Measurements from ENCODE around the gene LEP.

LEP gene

GRCh38 chr7:128214463-128214862, 26.6 kb upstream of the LEP start:
- no peak for TF ChIP-seq CEBPB (IDR thresholded peaks at IDR 0.05)
- TF ChIP-seq EP300 (IDR thresholded peaks at IDR 0.05; ENCODE audit: borderline replicate concordance), result no peak
- no peak for TF ChIP-seq YY1 (IDR thresholded peaks at IDR 0.05; ENCODE audit: low read depth)
- no peak for TF ChIP-seq CREB1 (IDR thresholded peaks at IDR 0.05; ENCODE audit: low read depth)

GRCh38 chr7:128215281-128215680, 25.8 kb upstream of the LEP start:
- TF ChIP-seq TAF1 (IDR thresholded peaks at IDR 0.05; ENCODE audit: low read depth) (no peak), USF1 (IDR thresholded peaks at IDR 0.05) (no peak)

GRCh38 chr7:128215739-128216138, 25.3 kb upstream of the LEP start:
- TF ChIP-seq TEAD4 (IDR thresholded peaks at IDR 0.05), result no peak
- TF ChIP-seq CREB1 (IDR thresholded peaks at IDR 0.05; ENCODE audit: low read depth), result no peak
- TF ChIP-seq RAD21 (IDR thresholded peaks at IDR 0.05; ENCODE audit: low read depth), result no peak
- no peak for TF ChIP-seq REST (IDR thresholded peaks at IDR 0.05; ENCODE audit: low read depth)
- TF ChIP-seq YY1 (IDR thresholded peaks at IDR 0.05; ENCODE audit: low read depth), result no peak
- no peak for TF ChIP-seq NFIC (IDR thresholded peaks at IDR 0.05)
- no peak for TF ChIP-seq EP300 (IDR thresholded peaks at IDR 0.05; ENCODE audit: borderline replicate concordance)
- no peak for TF ChIP-seq CEBPB (IDR thresholded peaks at IDR 0.05)
- no peak for TF ChIP-seq TCF12 (IDR thresholded peaks at IDR 0.05; ENCODE audit: low read depth)
- no peak for TF ChIP-seq EGR1 (IDR thresholded peaks at IDR 0.05)

GRCh38 chr7:128217030-128217805, 23.9 kb upstream of the LEP start:
- TF ChIP-seq FOXM1 (IDR thresholded peaks at IDR 0.05; ENCODE audit: borderline replicate concordance, low read depth) (no peak), RAD21 (IDR thresholded peaks at IDR 0.05; ENCODE audit: low read depth) (no peak), MAX (IDR thresholded peaks at IDR 0.05) (no peak), USF1 (IDR thresholded peaks at IDR 0.05) (no peak), ZBTB7A (IDR thresholded peaks at IDR 0.05; ENCODE audit: low read depth) (no peak), EP300 (IDR thresholded peaks at IDR 0.05; ENCODE audit: borderline replicate concordance) (no peak), YY1 (IDR thresholded peaks at IDR 0.05; ENCODE audit: low read depth) (no peak), CEBPB (IDR thresholded peaks at IDR 0.05) (no peak)

GRCh38 chr7:128217967-128218652, 23.0 kb upstream of the LEP start:
- TF ChIP-seq RAD21 (IDR thresholded peaks at IDR 0.05; ENCODE audit: low read depth) (peak; percentile 38; the same call in 1 of the 2 replicates), MAX (IDR thresholded peaks at IDR 0.05) (no peak)

- TF ChIP-seq REST (IDR thresholded peaks at IDR 0.05; ENCODE audit: low read depth) (no peak), NFIC (IDR thresholded peaks at IDR 0.05) (no peak), MAX (IDR thresholded peaks at IDR 0.05) (no peak)
Observed at GRCh38 chr7:128219636-128220035, 21.4 kb upstream of the LEP start.

Data from Ishikawa (cell line).